Endothelial cell of umbilical vein (primary cell): ENCODE results near the gene LTO1. TPM values are rescaled to one million over a fixed set of nuclear protein-coding genes. Genes with fewer than 3 reads are reported as not detected.
A peak's percentile ranks its signal among the peaks of the same experiment; 100 is the strongest.

Source experiments
- BruUV-seq: library from RNA; stranded (reverse); fragments of 400-500 nt; replicated peaks from 2 replicates; lab custom pipeline; 2021; lab: Mats Ljungman, UMichigan
- CTCF ChIA-PET: fragments of 300-600, 350-600 bp; sonication (Branson Sonifier 250); formaldehyde crosslinking; loops from one replicate; lab custom pipeline; 2021; ENCODE audit warnings: antibody characterized with exemption, inconsistent platforms; lab: Charles Lee
- POLR2A ChIA-PET: fragments of 300-600, 350-600 bp; sonication (Branson Sonifier 250); formaldehyde crosslinking; loops from one replicate; lab custom pipeline; 2021; ENCODE audit warnings: antibody characterized with exemption, inconsistent platforms; lab: Charles Lee
- DNase-seq: peaks from one replicate; pipeline ENCODE4 v3.0.0-alpha.2; 2011; ENCODE audit warnings: low read depth, low spot score
- FAIRE-seq: peaks from 2 replicates; lab custom pipeline; 2011; peaks lifted over from hg19 to GRCh38; lab: Jason Lieb, UNC
- H2AFZ ChIP-seq: 2 replicates; pipeline ENCODE4 v1.6.0; 2012; ENCODE audit warnings: low read depth, low read length, control low read depth, inconsistent platforms
- H3K27ac ChIP-seq: 2 replicates; pipeline ENCODE4 v1.5.1; 2011; ENCODE audit warnings: low read depth, mild to moderate bottlenecking, control low read depth, low read length, moderate library complexity; ENCODE audit not compliant: insufficient read depth
- H3K27me3 ChIP-seq, 2 experiments: 2 replicates each; pipeline versions ENCODE4 v1.6.0 to v1.6.1; 2011; ENCODE audit warnings: low read length in 2 of 2, mixed read lengths in 1 of 2; ENCODE audit not compliant: control insufficient read depth in 2 of 2, insufficient read depth in 2 of 2
- H3K36me3 ChIP-seq, 2 experiments: 2 replicates in 1 of 2; 3 replicates in 1 of 2; pipeline ENCODE4 v1.5.1; 2011; ENCODE audit warnings: low read length in 2 of 2, mild to moderate bottlenecking in 1 of 2, moderate library complexity in 1 of 2; ENCODE audit not compliant: control insufficient read depth in 2 of 2, insufficient read depth in 2 of 2; ENCODE audit errors: extremely low read depth in 1 of 2
- H3K4me1 ChIP-seq: 3 replicates; pipeline ENCODE4 v1.5.1; 2011; ENCODE audit warnings: mild to moderate bottlenecking, low read length; ENCODE audit not compliant: control insufficient read depth, insufficient read depth; ENCODE audit errors: extremely low read depth
- H3K4me2 ChIP-seq: 2 replicates; pipeline ENCODE4 v1.6.1; 2011; ENCODE audit warnings: low read length, control low read depth, mixed read lengths; ENCODE audit not compliant: insufficient read depth
- H3K4me3 ChIP-seq, 3 experiments: fragments of 200-600 bp in 1 of 3; sonication (generic), shearing (Covaris generic) in 1 of 3; replicated peaks in 1 of 3; 2 replicates each; pipeline ENCODE4 v1.5.1; 2011 to 2016; ENCODE audit warnings: control low read depth in 3 of 3, low read length in 3 of 3, mild to moderate bottlenecking in 2 of 3, inconsistent platforms in 1 of 3, low read depth in 1 of 3, moderate library complexity in 1 of 3; ENCODE audit not compliant: insufficient read depth in 1 of 3
- H3K79me2 ChIP-seq: 2 replicates; pipeline ENCODE4 v1.6.0; 2012; ENCODE audit warnings: low read length, inconsistent platforms; ENCODE audit not compliant: control insufficient read depth, insufficient read depth
- H3K9ac ChIP-seq: replicated peaks from 2 replicates; pipeline ENCODE3; 2011; ENCODE audit warnings: low read length, control low read depth; ENCODE audit not compliant: insufficient read depth; ENCODE audit errors: extremely low read depth
- H3K9me1 ChIP-seq: replicated peaks from 3 replicates; pipeline ENCODE4 v1.6.0; 2011; ENCODE audit warnings: mild to moderate bottlenecking, low read length; ENCODE audit not compliant: control insufficient read depth, insufficient read depth; ENCODE audit errors: extremely low read depth
- H3K9me3 ChIP-seq: replicated peaks from 2 replicates; pipeline ENCODE4 v1.5.1; 2012; ENCODE audit warnings: low read length, inconsistent platforms; ENCODE audit not compliant: control insufficient read depth, insufficient read depth
- H4K20me1 ChIP-seq: replicated peaks from 2 replicates; pipeline ENCODE3; 2011; ENCODE audit warnings: mild to moderate bottlenecking, low read length; ENCODE audit not compliant: control insufficient read depth, insufficient read depth; ENCODE audit errors: extremely low read depth
- EZH2 ChIP-seq: IDR thresholded peaks from 2 replicates; pipeline ENCODE4 v1.6.1; 2012; ENCODE audit warnings: borderline replicate concordance, low read depth, mild to moderate bottlenecking, moderate library complexity, low read length, inconsistent platforms; ENCODE audit not compliant: severe bottlenecking
- FOS ChIP-seq: IDR thresholded peaks from 2 replicates; pipeline ENCODE4 v1.6.1; 2011; ENCODE audit warnings: mild to moderate bottlenecking, low read length, moderate library complexity, borderline replicate concordance; ENCODE audit not compliant: insufficient read depth
- JUN ChIP-seq: IDR thresholded peaks from 2 replicates; pipeline ENCODE4 v1.6.1; 2011; ENCODE audit warnings: borderline replicate concordance, low read depth; ENCODE audit not compliant: insufficient read length, insufficient read depth
- MYC ChIP-seq: IDR thresholded peaks from one replicate; pipeline ENCODE4 v1.6.1; 2011; ENCODE audit warnings: mild to moderate bottlenecking, low read depth, low read length
- POLR2A ChIP-seq: IDR thresholded peaks from 2 replicates; pipeline ENCODE4 v1.6.1; 2012; ENCODE audit warnings: low read depth, mild to moderate bottlenecking, control low read depth, low read length
- POLR2AphosphoS5 ChIP-seq: IDR thresholded peaks from 2 replicates; pipeline ENCODE4 v1.6.1; 2012; ENCODE audit warnings: low read depth, mild to moderate bottlenecking, control low read depth, low read length, moderate library complexity; ENCODE audit not compliant: insufficient read depth
- dilution Hi-C: fragments of 300-500 bp; cut with MboI; formaldehyde crosslinking; loops from one replicate; pipeline ENCODE4 v1.15.0; 2019; ENCODE audit warnings: low sequenced_read_pairs; ENCODE audit not compliant: extremely low pct_ligation_motif_present
- intact Hi-C: fragments of 100-400 bp; cut with micrococcal nuclease; formaldehyde crosslinking; loops from one replicate; pipeline ENCODE4 v1.10.0; 2022
- polyA plus RNA-seq, 4 experiments: library from polyadenylated mRNA; depleted of rRNA in 3 of 4; stranded (reverse) in 3 of 4; unstranded in 1 of 4; fragments of >200 nt; gene quantifications; 2 replicates each; pipeline versions ENCODE4 v1.2.1 to v1.2.3, GENCODE V29; 2011 to 2012; ENCODE audit warnings: missing spikeins in 1 of 4
- total RNA-seq: library from RNA; stranded (reverse); gene quantifications from 2 replicates; pipeline ENCODE4 v1.2.3, GENCODE V29; 2021

LTO1 gene
- total and polyA plus RNA-seq, 2 donors (not counting 3 experiments of a cell fraction or from before 2014, with no cell fraction given), result 26.8 to 30.9 TPM

- Histone ChIP-seq H3K4me1 (peaks cover 13% of the 10 kb centered on the region), H3K4me2 (no peak overlapping the region), H3K9ac (no peak overlapping the region), H3K27me3 (no peaks in the 10 kb centered on the region), H3K27ac (no peak overlapping the region), H3K79me2 (peaks cover 80% of the 10 kb centered on the region), H2AFZ (no peak overlapping the region), H3K4me3 (no peak overlapping the region), H3K9me3 (no peaks in the 10 kb centered on the region), H4K20me1 (no peaks in the 10 kb centered on the region), H3K9me1 (no peaks in the 10 kb centered on the region), H3K36me3 (peaks cover 27 to 37% of the 10 kb centered on the region in 2 experiments)
- ChIA-PET CTCF (interaction anchor here (1.0 to 6.3 kb wide), 2 partner anchors 515 to 544 kb away, joined by 5 to 154 read pairs; no protein-coding TSS in a partner anchor), POLR2A (no interaction called here)
- BruUV-seq, result no TSS peak
- TF ChIP-seq FOS, result no peak
- peak; percentile 28 for TF ChIP-seq POLR2A
- intact Hi-C loops, result no loop called here
- FAIRE-seq, result no peak
- no peak for DNase-seq
- dilution Hi-C loops, result no loop called here
Observed at GRCh38 chr11:69646493-69647389, 28.4 kb downstream of the LTO1 start.

DNA sequence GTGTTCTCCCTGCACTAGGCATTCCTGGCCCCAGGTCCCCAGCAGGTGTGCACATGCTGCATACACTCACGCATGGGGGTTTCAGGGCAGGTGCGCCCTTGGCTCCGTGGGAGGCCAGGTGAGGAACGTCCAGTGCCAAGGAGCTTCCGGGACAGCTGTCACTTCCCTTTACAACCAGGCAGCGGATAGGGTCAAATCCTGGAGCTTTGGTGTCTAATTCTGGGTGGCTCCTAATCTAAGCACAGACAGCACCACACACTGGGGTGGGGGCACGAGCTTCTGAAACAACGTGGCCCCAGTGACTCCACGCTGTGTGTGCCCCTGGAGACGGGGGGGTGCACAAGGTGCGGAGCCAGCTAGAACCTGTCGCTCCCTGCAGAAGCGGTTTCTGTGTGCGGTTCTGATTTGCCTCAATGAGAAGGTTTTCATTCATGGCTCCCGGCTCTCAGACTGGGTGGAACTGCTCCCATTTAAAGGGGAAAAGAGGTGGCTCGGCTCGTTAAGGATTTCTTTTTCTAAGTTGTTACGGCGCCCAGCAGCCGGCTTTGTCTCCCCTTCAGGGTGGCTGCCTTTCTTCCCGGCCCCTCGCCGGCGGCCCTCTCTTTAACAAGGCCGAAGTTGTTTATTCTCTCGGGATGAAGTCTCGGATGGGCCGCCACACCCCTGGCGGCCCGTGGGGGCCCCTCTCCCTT is 29.2 kb downstream of the LTO1 start:
- BruUV-seq, result no TSS peak
- no peak overlapping the region for H2AFZ ChIP-seq
- H3K9me3 ChIP-seq, result no peaks in the 10 kb centered on the region
- dilution Hi-C loops (no loop called here), intact Hi-C loops (no loop called here)
- H3K27me3 ChIP-seq, result no peaks in the 10 kb centered on the region
- peaks cover 13% of the 10 kb centered on the region for H3K4me1 ChIP-seq
- ChIA-PET CTCF (interaction anchor here (6.3 kb wide), 1 partner anchor 543 kb away, joined by 154 read pairs; no protein-coding TSS in a partner anchor), POLR2A (interaction anchor here (0.6 kb wide), 1 partner anchor 1152 kb away, joined by 3 read pairs; no protein-coding TSS in a partner anchor)
- no peaks in the 10 kb centered on the region for H4K20me1 ChIP-seq
- no peak overlapping the region for H3K4me2 ChIP-seq
- no peak overlapping the region for H3K27ac ChIP-seq
- FAIRE-seq, result no peak
- no peak for TF ChIP-seq EZH2
- TF ChIP-seq POLR2AphosphoS5, result peak; percentile 47
- TF ChIP-seq MYC, result no peak
- TF ChIP-seq JUN, result no peak
- no peaks in the 10 kb centered on the region for H3K9me1 ChIP-seq
- peaks cover 88% of the 10 kb centered on the region for H3K79me2 ChIP-seq
- no peak for DNase-seq
- H3K36me3 ChIP-seq, result peaks cover 27 to 33% of the 10 kb centered on the region in 2 experiments
- H3K9ac ChIP-seq, result no peak overlapping the region
- H3K4me3 ChIP-seq, result no peak overlapping the region
